ENCODE results near the gene PRDM16.

PRDM16 gene

GRCh38 chr1:3185896-3186525 lies 117.0 kb downstream of the PRDM16 start:
- no peak for DNase-seq

- peak in 1 of 14 donors; percentile 20 for DNase-seq
These were observed 117.5 kb downstream of the PRDM16 start for GRCh38 chr1:3186526-3186921.

GRCh38 chr1:3187415-3188149 lies 118.6 kb downstream of the PRDM16 start:
- DNase-seq: no peak

GRCh38 chr1:3188150-3188971 lies 119.4 kb downstream of the PRDM16 start:
- DNase-seq: no peak

- DNase-seq: no peak
These were observed 121.4 kb downstream of the PRDM16 start for GRCh38 chr1:3190256-3191041.

GRCh38 chr1:3192361-3192760 lies 123.4 kb downstream of the PRDM16 start:
- no peak for DNase-seq

GRCh38 chr1:3192825-3193224 lies 123.8 kb downstream of the PRDM16 start:
- DNase-seq: no peak

- no peak for DNase-seq
These were observed 124.8 kb downstream of the PRDM16 start for GRCh38 chr1:3193811-3194210.

- DNase-seq: no peak
These were observed 125.9 kb downstream of the PRDM16 start for GRCh38 chr1:3194760-3195479.

- DNase-seq: no peak
These were observed 126.4 kb downstream of the PRDM16 start for GRCh38 chr1:3195480-3195815.

GRCh38 chr1:3195966-3196515 lies 127.0 kb downstream of the PRDM16 start:
- no peak for DNase-seq

GRCh38 chr1:3196577-3197245 lies 127.7 kb downstream of the PRDM16 start:
- DNase-seq: no peak

- DNase-seq: no peak
These were observed 128.8 kb downstream of the PRDM16 start for GRCh38 chr1:3197781-3198316.

GRCh38 chr1:3198371-3199271 lies 129.6 kb downstream of the PRDM16 start:
- no peak for DNase-seq

GRCh38 chr1:3204725-3205124 lies 135.7 kb downstream of the PRDM16 start:
- no peak for DNase-seq

GRCh38 chr1:3205815-3206214 lies 136.8 kb downstream of the PRDM16 start:
- DNase-seq: no peak

- no peak for DNase-seq
These were observed 137.7 kb downstream of the PRDM16 start for GRCh38 chr1:3206696-3207095.

GRCh38 chr1:3207217-3207848 lies 138.3 kb downstream of the PRDM16 start:
- DNase-seq: no peak

- DNase-seq: no peak
These were observed 139.8 kb downstream of the PRDM16 start for GRCh38 chr1:3208819-3209200.

All from C1 segment of cervical spinal cord (tissue), 14 donors.